SKM-1 treated with dmso at 0.1 percent for 144 hours (cell line): ENCODE results near the gene RBM10.

Source experiments
- DNase-seq: peaks from one replicate; lab custom pipeline; 2025; ENCODE audit not compliant: unreplicated experiment; lab: John Stamatoyannopoulos, UW

The RBM10 gene

GRCh38 chrX:47216393-47216925, 71.4 kb downstream of the RBM10 start:
- DNase-seq = no peak

- no peak for DNase-seq
Measured at GRCh38 chrX:47217121-47217851, 72.3 kb downstream of the RBM10 start.

- DNase-seq = peak; percentile 92
Measured at GRCh38 chrX:47217852-47218279, 72.8 kb downstream of the RBM10 start.

GRCh38 chrX:47218280-47218919, 73.4 kb downstream of the RBM10 start, which contains the start of gene CDK16:
Gene CDK16, plus strand, starts transcription at chrX:47218681. Its CDS starts 4,877 bp downstream, at chrX:47223558.
- peak; percentile 62 for DNase-seq

- DNase-seq = no peak
Measured at GRCh38 chrX:47218920-47219815, 74.1 kb downstream of the RBM10 start.

- no peak for DNase-seq
Measured at GRCh38 chrX:47221756-47222155, 76.7 kb downstream of the RBM10 start.

- no peak for DNase-seq
Measured at GRCh38 chrX:47222751-47223350, 77.8 kb downstream of the RBM10 start.

- no peak for DNase-seq
Measured at GRCh38 chrX:47223476-47224250, 78.6 kb downstream of the RBM10 start.

- no peak for DNase-seq
Measured at GRCh38 chrX:47224266-47224895, 79.4 kb downstream of the RBM10 start.

- no peak for DNase-seq
Measured at GRCh38 chrX:47224896-47225290, 79.9 kb downstream of the RBM10 start.

GRCh38 chrX:47226071-47226470, 81.0 kb downstream of the RBM10 start:
- no peak for DNase-seq

GRCh38 chrX:47226531-47227333, 81.7 kb downstream of the RBM10 start:
- DNase-seq = no peak

GRCh38 chrX:47227334-47227583, 82.2 kb downstream of the RBM10 start:
- DNase-seq = no peak

GRCh38 chrX:47228550-47229270, 83.7 kb downstream of the RBM10 start:
- DNase-seq = no peak

GRCh38 chrX:47229427-47229826, 84.4 kb downstream of the RBM10 start:
- no peak for DNase-seq

- DNase-seq = no peak
Measured at GRCh38 chrX:47230136-47230868, 85.3 kb downstream of the RBM10 start.

GRCh38 chrX:47231167-47231566, 86.1 kb downstream of the RBM10 start:
- no peak for DNase-seq
